IgD-negative memory B cell (primary cell): ENCODE results near the gene CNOT6. TPM values are rescaled to one million over a fixed set of nuclear protein-coding genes. Genes with fewer than 3 reads are reported as not detected.

Experiments used
- polyA plus RNA-seq: library from polyadenylated mRNA; unstranded; fragments of 300-500 nt; fragmentation: Illumina TruSeq; gene quantifications from one replicate; pipeline ENCODE4 v1.2.3, GENCODE V29; 2021

The CNOT6 gene
- polyA plus RNA-seq, 1 donor from 2014 or later = 6.3 TPM

Other genes starting within 250 kb of the CNOT6 start
- 19.4 TPM for gene MAPK9, start 202.3 kb upstream of the CNOT6 start, polyA plus RNA-seq
- 0.19 TPM for gene GFPT2, start 141.0 kb upstream of the CNOT6 start, polyA plus RNA-seq
- gene SCGB3A1, start 97.1 kb downstream of the CNOT6 start, polyA plus RNA-seq = not detected
- gene FLT4, start 155.2 kb downstream of the CNOT6 start, polyA plus RNA-seq = 0.56 TPM
- not detected for gene OR2Y1, start 245.7 kb downstream of the CNOT6 start, polyA plus RNA-seq